ENCODE results near the gene TNS1. TPM values are rescaled to one million over a fixed set of nuclear protein-coding genes. Genes with fewer than 3 reads are reported as not detected.
"Not testable (repeated sequence)": the region's sequence is repeated elsewhere in the genome, so short reads cannot be mapped to it uniquely, and the experiment has no call there.

Gene TNS1
- 119 TPM for polyA plus RNA-seq (2013, experiment 1 of 2; ENCODE audit: insufficient read length)
- polyA plus RNA-seq (2013, experiment 2 of 2; ENCODE audit: insufficient read length): 116 TPM

GRCh38 chr2:218002845-218003180 is at the start of gene TNS1:
Gene TNS1 (minus strand): TSS chr2:218002995. CDS start chr2:218002872, 123 bp downstream.
- peak; percentile 69 for DNase-seq

- no peak for DNase-seq
Observed at GRCh38 chr2:218051903-218052302, 49.1 kb upstream of the TNS1 start.

GRCh38 chr2:218047536-218048225 is 44.9 kb upstream of the TNS1 start:
- no peak for DNase-seq

GRCh38 chr2:218046238-218046637 is 43.4 kb upstream of the TNS1 start:
- no peak for DNase-seq

GRCh38 chr2:218044599-218044998 is 41.8 kb upstream of the TNS1 start:
- not testable (repeated sequence) for DNase-seq

GRCh38 chr2:218043701-218044109 is 40.9 kb upstream of the TNS1 start:
- DNase-seq: no peak

- DNase-seq: no peak
Observed at GRCh38 chr2:218043100-218043499, 40.3 kb upstream of the TNS1 start.

- no peak for DNase-seq
Observed at GRCh38 chr2:218041302-218042168, 38.7 kb upstream of the TNS1 start.

- no peak for DNase-seq
Observed at GRCh38 chr2:218040883-218041282, 38.1 kb upstream of the TNS1 start.

- DNase-seq: peak; percentile 72
Observed at GRCh38 chr2:218039171-218039570, 36.4 kb upstream of the TNS1 start.

GRCh38 chr2:218036371-218036770 is 33.6 kb upstream of the TNS1 start:
- no peak for DNase-seq

- DNase-seq: no peak
Observed at GRCh38 chr2:218035463-218036100, 32.8 kb upstream of the TNS1 start.

- peak; percentile 78 for DNase-seq
Observed at GRCh38 chr2:218034497-218035213, 31.9 kb upstream of the TNS1 start.

GRCh38 chr2:218033590-218034496 is 31.0 kb upstream of the TNS1 start:
- no peak for DNase-seq

- no peak for DNase-seq
Observed at GRCh38 chr2:218033208-218033589, 30.4 kb upstream of the TNS1 start.

- no peak for DNase-seq
Observed at GRCh38 chr2:218032336-218033171, 29.8 kb upstream of the TNS1 start.

GRCh38 chr2:218031771-218032257 is 29.0 kb upstream of the TNS1 start:
- DNase-seq: no peak

GRCh38 chr2:218031261-218031660 is 28.5 kb upstream of the TNS1 start:
- DNase-seq: no peak

GRCh38 chr2:218030409-218031195 is 27.8 kb upstream of the TNS1 start:
- DNase-seq: no peak
